Esophagus squamous epithelium (tissue), 4 donors: Measurements from ENCODE around the gene GET4.

ENCODE experiments used
- POLR2A ChIP-seq, 4 donors: fragments of 450-650 bp; IDR thresholded peaks; one replicate each; pipeline ENCODE4 v1.6.1; 2017; ENCODE audit warnings: antibody characterized with exemption in 4 of 4, mild to moderate bottlenecking in 4 of 4, moderate library complexity in 3 of 4
- TF ChIP-seq, protein P1 (sequence below), 6 experiments: fragments of 450-650 bp in 4 of 6; fragments of 200-600 bp in 2 of 6; sonication (generic) in 2 of 6; IDR thresholded peaks; one replicate each; pipeline ENCODE4 v1.5.1; 2016 to 2019; ENCODE audit warnings: antibody characterized with exemption in 6 of 6, mild to moderate bottlenecking in 4 of 6, moderate library complexity in 4 of 6

DNA sequence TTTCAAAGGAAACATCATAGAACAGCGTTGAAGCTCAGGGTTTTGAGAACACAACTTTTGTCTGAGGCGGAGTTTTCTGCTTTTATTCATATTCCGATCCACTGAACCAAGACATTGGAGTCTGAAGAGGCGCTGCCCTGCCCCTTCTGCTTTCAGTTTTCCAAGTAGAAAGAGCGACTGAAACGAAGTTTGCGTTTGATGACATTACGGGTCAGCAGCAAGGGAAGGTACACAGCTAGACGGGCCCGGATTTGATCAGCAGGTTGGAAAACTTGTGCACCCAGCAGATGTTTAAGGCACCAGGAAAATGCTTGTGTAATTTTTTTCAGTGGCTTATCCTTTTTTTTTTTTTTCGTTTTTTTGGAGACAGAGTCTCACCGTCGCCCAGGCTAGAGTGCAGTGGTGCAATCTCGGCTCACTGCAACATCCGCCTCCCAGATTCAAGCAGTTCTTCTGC is 43.4 kb upstream of the GET4 start:
- TF ChIP-seq, protein P1, sequence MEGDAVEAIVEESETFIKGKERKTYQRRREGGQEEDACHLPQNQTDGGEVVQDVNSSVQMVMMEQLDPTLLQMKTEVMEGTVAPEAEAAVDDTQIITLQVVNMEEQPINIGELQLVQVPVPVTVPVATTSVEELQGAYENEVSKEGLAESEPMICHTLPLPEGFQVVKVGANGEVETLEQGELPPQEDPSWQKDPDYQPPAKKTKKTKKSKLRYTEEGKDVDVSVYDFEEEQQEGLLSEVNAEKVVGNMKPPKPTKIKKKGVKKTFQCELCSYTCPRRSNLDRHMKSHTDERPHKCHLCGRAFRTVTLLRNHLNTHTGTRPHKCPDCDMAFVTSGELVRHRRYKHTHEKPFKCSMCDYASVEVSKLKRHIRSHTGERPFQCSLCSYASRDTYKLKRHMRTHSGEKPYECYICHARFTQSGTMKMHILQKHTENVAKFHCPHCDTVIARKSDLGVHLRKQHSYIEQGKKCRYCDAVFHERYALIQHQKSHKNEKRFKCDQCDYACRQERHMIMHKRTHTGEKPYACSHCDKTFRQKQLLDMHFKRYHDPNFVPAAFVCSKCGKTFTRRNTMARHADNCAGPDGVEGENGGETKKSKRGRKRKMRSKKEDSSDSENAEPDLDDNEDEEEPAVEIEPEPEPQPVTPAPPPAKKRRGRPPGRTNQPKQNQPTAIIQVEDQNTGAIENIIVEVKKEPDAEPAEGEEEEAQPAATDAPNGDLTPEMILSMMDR (IDR thresholded peaks at IDR 0.05): no peak
- TF ChIP-seq POLR2A (IDR thresholded peaks at IDR 0.05): no peak
